GM10248 (cell line): ENCODE data around the gene DLGAP5.

ENCODE experiments used
- CTCF ChIA-PET: fragments of 300-600 bp; sonication (Branson Sonifier 250); formaldehyde crosslinking; extraction: SDS; loops from one replicate; lab custom pipeline; 2021; ENCODE audit warnings: antibody characterized with exemption; lab: Yijun Ruan, JAX
- POLR2A ChIA-PET: fragments of 350-650 bp; sonication (Branson Sonifier 250); formaldehyde crosslinking; extraction: SDS; loops from one replicate; lab custom pipeline; 2020; ENCODE audit warnings: antibody characterized with exemption; lab: Yijun Ruan, JAX
- DNase-seq: peaks from one replicate; pipeline ENCODE4 v3.0.0; 2012; ENCODE audit errors: extremely low spot score
- TF ChIP-seq, protein P1 (sequence below): IDR thresholded peaks from 2 replicates; pipeline ENCODE4 v1.5.1; 2012; ENCODE audit warnings: mild to moderate bottlenecking, low read depth; ENCODE audit errors: extremely low read depth, missing control alignments, control extremely low read depth

Gene DLGAP5

DNA sequence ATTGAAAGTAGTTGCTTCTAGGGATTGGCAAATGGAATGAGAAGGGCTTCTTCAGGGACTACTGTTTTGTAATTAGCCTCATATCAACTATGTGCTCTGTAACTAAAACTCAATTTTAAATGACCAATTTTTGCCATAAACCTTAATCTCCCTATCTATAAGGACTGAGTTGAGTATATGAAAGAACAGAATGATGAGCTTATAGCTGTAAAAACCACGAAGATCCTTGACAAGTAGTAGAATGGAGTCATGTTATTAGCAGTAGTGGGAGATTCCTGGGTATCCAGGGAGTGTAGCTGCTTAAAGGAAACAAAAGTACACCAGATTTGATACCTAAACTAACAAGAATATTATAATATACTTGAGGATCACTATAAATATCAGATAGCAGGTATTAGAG, 34.3 kb downstream of the DLGAP5 start:
- ChIA-PET CTCF (interaction anchor here (1.0 to 5.1 kb wide), 8 partner anchors 10 to 383 kb away, joined by 3 to 31 read pairs (median 5); partner anchors contain the start of gene MAPK1IP1L), POLR2A (no interaction called here)
- no peak for DNase-seq
- TF ChIP-seq, protein P1, sequence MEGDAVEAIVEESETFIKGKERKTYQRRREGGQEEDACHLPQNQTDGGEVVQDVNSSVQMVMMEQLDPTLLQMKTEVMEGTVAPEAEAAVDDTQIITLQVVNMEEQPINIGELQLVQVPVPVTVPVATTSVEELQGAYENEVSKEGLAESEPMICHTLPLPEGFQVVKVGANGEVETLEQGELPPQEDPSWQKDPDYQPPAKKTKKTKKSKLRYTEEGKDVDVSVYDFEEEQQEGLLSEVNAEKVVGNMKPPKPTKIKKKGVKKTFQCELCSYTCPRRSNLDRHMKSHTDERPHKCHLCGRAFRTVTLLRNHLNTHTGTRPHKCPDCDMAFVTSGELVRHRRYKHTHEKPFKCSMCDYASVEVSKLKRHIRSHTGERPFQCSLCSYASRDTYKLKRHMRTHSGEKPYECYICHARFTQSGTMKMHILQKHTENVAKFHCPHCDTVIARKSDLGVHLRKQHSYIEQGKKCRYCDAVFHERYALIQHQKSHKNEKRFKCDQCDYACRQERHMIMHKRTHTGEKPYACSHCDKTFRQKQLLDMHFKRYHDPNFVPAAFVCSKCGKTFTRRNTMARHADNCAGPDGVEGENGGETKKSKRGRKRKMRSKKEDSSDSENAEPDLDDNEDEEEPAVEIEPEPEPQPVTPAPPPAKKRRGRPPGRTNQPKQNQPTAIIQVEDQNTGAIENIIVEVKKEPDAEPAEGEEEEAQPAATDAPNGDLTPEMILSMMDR, result no peak

DNA sequence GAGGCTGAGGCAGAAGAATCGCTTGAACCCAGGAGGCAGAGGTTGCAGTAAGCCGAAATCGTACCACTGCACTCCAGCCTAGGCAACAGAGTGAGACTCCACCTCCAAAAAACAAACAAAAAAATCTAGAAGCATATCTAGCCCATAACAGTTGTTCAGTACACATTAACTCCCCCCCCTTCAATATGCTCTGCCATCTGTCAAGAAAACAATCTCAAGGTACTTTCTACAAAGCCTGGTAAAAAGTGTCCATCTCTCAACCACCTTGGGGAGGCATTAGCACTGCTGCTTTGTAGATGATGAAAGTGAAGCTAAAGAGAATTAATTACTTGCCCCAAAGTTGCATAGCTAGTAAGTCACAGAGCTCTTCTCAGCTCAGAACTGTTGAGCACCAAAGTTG, 37.4 kb downstream of the DLGAP5 start:
- no peak for DNase-seq
- ChIA-PET POLR2A (no interaction called here), CTCF (interaction anchor here (0.8 to 3.1 kb wide), 6 partner anchors 12 to 103 kb away, joined by 3 to 13 read pairs (median 4); no protein-coding TSS in a partner anchor)
- TF ChIP-seq, protein P1, result no peak

DNA sequence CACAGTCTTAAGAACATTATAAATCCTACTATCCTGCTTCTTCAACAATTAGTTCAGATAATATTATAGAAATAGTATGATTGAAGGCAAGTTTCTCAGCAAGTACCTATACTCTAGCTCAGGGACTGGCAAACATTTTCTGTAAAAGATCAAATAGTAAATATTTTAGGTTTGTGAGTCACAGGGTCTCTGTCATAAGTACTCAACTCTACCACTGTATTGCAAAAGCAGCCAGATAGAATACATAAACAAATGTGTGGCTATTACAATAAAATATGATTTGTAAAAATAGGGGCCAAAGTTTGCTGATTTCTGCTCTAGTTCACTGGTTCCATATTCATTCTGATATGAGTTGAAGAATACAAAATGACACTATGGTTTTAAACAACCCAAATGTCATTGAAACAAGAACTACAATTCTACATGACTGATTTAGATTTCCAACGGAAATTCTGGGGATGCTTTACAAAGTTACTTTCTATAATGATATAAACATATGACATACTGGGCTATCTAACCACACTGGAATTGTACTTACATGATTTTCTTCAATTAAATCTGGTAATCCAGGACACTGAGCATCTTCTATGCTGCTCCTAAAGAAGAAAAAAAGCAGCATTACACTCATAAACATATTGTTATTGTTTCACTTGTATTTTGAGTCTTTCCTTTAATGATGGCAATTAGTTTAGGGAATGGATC, 39.2 kb downstream of the DLGAP5 start:
- CTCF ChIA-PET, result interaction anchor here (0.8 to 3.1 kb wide), 7 partner anchors 8 to 101 kb away, joined by 3 to 13 read pairs (median 5); partner anchors contain the start of gene MAPK1IP1L
- POLR2A ChIA-PET, result no interaction called here
- TF ChIP-seq, protein P1, result no peak
- DNase-seq, result no peak

DNA sequence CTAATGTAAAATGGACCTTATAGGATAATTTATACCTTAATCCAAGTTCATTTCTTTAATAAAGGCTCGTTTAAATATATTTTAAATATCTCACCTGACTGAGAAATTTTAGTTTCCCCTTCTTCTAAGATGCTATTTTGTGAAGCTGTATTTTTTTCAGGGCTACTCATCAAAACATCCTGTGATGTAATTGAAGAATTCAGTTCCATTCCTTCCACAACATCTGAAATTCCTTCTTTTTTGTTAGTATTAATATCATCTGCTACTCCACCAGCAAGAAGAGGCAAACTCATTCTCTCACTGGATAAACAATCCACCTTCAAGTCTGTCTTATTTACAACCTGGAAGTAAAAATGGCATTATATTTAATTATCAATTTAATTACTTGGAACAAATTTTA, 39.8 kb downstream of the DLGAP5 start:
- no peak for DNase-seq
- ChIA-PET CTCF (interaction anchor here (2.3 kb wide), 1 partner anchor 9 kb away, joined by 12 read pairs; no protein-coding TSS in a partner anchor), POLR2A (no interaction called here)
- TF ChIP-seq, protein P1, result no peak

DNA sequence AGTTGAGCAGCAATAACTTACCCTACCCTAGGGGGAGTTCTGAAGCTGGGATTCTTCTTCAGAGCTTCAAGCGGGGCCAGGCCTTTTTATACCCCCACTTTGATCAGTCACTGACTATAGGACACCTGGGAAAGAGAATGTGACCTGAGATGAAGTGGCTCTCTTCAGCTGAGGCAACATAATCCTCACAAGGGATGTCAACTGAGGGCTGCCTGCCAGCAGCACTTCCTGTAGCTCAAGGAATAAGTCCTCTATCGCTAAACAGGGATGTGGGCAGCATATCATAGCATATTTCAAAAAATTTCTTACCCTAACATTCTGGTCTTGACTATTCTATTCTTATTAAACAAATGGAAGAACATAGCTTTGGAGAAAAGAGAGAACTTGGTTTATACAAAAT, 45.0 kb downstream of the DLGAP5 start:
- TF ChIP-seq, protein P1, result no peak
- DNase-seq, result no peak
- CTCF ChIA-PET, result interaction anchor here (1.6 to 4.5 kb wide), 4 partner anchors 11 to 57 kb away, joined by 5 to 31 read pairs (median 8); no protein-coding TSS in a partner anchor
- POLR2A ChIA-PET, result no interaction called here

DNA sequence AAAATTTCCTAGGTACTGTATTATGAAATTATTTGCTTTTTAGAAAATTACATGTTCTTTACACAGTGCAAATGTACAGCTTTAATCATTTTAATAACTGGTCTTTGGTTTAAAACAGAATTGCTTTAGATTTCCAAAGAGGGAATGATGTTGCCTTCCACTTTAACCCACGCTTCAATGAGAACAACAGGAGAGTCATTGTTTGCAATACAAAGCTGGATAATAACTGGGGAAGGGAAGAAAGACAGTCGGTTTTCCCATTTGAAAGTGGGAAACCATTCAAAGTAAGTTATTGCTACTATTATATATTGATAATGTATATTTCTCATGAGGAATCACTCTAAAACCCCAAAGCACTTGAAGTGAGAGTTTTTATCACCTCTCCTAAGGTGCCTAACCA, 48.9 kb downstream of the DLGAP5 start:
- ChIA-PET POLR2A (no interaction called here), CTCF (no interaction called here)
- TF ChIP-seq, protein P1, result no peak
- no peak for DNase-seq
